Smooth muscle cell (in vitro differentiated cells): ENCODE data around the gene PPP1R16B. TPM values are rescaled to one million over a fixed set of nuclear protein-coding genes. Genes with fewer than 3 reads are reported as not detected.

Source experiments
- DNase-seq: peaks from one replicate; lab custom pipeline; 2025; ENCODE audit not compliant: unreplicated experiment; lab: John Stamatoyannopoulos, UW
- H2AFZ ChIP-seq: fragments of 200-600 bp; sonication (generic); 2 replicates; pipeline ENCODE4 v1.6.0; 2016; ENCODE audit warnings: antibody characterized with exemption, low read depth, mild to moderate bottlenecking
- H3F3A ChIP-seq: fragments of 200-600 bp; sonication (generic); 2 replicates; pipeline ENCODE4 v1.6.0; 2017; ENCODE audit warnings: antibody characterized with exemption, low read depth
- H3K27ac ChIP-seq: fragments of 200-600 bp; sonication (generic); 2 replicates; pipeline ENCODE4 v1.5.1; 2016; ENCODE audit warnings: low read depth, mild to moderate bottlenecking
- H3K27me3 ChIP-seq: fragments of 200-600 bp; sonication (generic); 2 replicates; pipeline ENCODE4 v1.6.1; 2016; ENCODE audit warnings: low read depth, mild to moderate bottlenecking
- H3K36me3 ChIP-seq: fragments of 200-600 bp; sonication (generic); 2 replicates; pipeline ENCODE4 v1.5.1; 2016; ENCODE audit warnings: low read depth
- H3K4me1 ChIP-seq: fragments of 200-600 bp; sonication (generic); 2 replicates; pipeline ENCODE4 v1.5.1; 2016; ENCODE audit warnings: low read depth
- H3K4me2 ChIP-seq: fragments of 200-600 bp; sonication (generic); 2 replicates; pipeline ENCODE4 v1.6.0; 2016; ENCODE audit warnings: mild to moderate bottlenecking
- H3K4me3 ChIP-seq: fragments of 200-600 bp; sonication (generic); 2 replicates; pipeline ENCODE4 v1.5.1; 2016; ENCODE audit warnings: mild to moderate bottlenecking
- H3K79me2 ChIP-seq: fragments of 200-600 bp; sonication (generic); 2 replicates; pipeline ENCODE4 v1.6.0; 2016; ENCODE audit warnings: low read depth, mild to moderate bottlenecking
- H3K9ac ChIP-seq: fragments of 200-600 bp; sonication (generic); 2 replicates; pipeline ENCODE4 v1.6.0; 2016; ENCODE audit warnings: low read depth
- H3K9me3 ChIP-seq: fragments of 200-600 bp; sonication (generic); replicated peaks from 2 replicates; pipeline ENCODE4 v1.5.1; 2016; ENCODE audit warnings: low read depth
- H4K20me1 ChIP-seq: fragments of 200-600 bp; sonication (generic); 2 replicates; pipeline ENCODE4 v1.6.0; 2016; ENCODE audit warnings: low read depth
- WGBS: methylation state at CpG from one replicate; pipeline ENCODE4 v1.1.7; 2016; ENCODE audit warnings: low lambda C conversion rate; 5-methylcytosine and 5-hydroxymethylcytosine counted together
- polyA plus RNA-seq: library from polyadenylated mRNA; unstranded; fragments of >200 nt; fragmentation: Nextera tagmentation; extraction: Ambion mirVana; gene quantifications from 2 replicates; pipeline ENCODE4 v1.2.1, GENCODE V29; 2016
- total RNA-seq: library from RNA; depleted of rRNA; stranded (reverse); fragments of >200 nt; gene quantifications from 2 replicates; pipeline ENCODE4 v1.2.3, GENCODE V29; 2014
- TF ChIP-seq, protein P1 (sequence below): fragments of 200-600 bp; sonication (generic); IDR thresholded peaks from 2 replicates; pipeline ENCODE4 v1.5.1; 2017; ENCODE audit warnings: borderline replicate concordance, mild to moderate bottlenecking, antibody characterized with exemption; ENCODE audit not compliant: insufficient read depth, poor library complexity, severe bottlenecking

PPP1R16B gene
- total and polyA plus RNA-seq, 2 experiments from 2014 or later: not detected

DNA sequence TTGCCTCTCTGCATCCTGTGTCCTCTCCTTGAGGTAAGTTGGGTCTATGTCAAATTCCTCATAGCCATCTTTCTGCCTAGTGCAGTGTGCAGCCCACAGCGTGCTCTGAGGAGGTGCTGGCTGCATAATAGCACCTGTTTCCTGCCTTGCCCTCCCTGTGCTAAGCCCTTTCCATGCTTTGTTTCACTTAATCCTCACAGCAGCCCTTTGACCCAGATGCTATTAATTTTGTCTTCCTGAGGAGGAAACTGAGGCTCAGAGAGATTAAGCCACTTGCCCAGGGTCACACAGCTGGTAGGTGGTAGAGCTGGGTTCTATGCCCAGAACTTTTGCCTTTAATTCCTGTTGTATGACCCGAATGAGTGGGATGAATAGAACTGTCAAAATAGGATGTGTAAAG is 134.2 kb downstream of the PPP1R16B start:
- Histone ChIP-seq H3K9me3 (no peaks in the 10 kb centered on the region), H2AFZ (no peak overlapping the region), H3F3A (no peaks in the 10 kb centered on the region), H3K27ac (no peak overlapping the region), H3K36me3 (no peaks in the 10 kb centered on the region), H3K27me3 (no peaks in the 10 kb centered on the region), H4K20me1 (no peaks in the 10 kb centered on the region), H3K4me1 (no peaks in the 10 kb centered on the region), H3K9ac (no peak overlapping the region), H3K79me2 (peaks cover 20% of the 10 kb centered on the region), H3K4me3 (no peak overlapping the region), H3K4me2 (no peak overlapping the region)
- 98% methylated on average over 2 of the region's 2 CpGs for WGBS
- TF ChIP-seq, protein P1, sequence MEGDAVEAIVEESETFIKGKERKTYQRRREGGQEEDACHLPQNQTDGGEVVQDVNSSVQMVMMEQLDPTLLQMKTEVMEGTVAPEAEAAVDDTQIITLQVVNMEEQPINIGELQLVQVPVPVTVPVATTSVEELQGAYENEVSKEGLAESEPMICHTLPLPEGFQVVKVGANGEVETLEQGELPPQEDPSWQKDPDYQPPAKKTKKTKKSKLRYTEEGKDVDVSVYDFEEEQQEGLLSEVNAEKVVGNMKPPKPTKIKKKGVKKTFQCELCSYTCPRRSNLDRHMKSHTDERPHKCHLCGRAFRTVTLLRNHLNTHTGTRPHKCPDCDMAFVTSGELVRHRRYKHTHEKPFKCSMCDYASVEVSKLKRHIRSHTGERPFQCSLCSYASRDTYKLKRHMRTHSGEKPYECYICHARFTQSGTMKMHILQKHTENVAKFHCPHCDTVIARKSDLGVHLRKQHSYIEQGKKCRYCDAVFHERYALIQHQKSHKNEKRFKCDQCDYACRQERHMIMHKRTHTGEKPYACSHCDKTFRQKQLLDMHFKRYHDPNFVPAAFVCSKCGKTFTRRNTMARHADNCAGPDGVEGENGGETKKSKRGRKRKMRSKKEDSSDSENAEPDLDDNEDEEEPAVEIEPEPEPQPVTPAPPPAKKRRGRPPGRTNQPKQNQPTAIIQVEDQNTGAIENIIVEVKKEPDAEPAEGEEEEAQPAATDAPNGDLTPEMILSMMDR: no peak
- no peak for DNase-seq

- no peak for DNase-seq
- WGBS: 78% methylated on average over 5 of the region's 5 CpGs
- H3K4me2 ChIP-seq: peak overlapping the region; percentile 1
- no peak overlapping the region for H3K9ac ChIP-seq
- no peak overlapping the region for H3K27ac ChIP-seq
- no peaks in the 10 kb centered on the region for H3K36me3 ChIP-seq
- H2AFZ ChIP-seq: no peak overlapping the region
- no peak overlapping the region for H3K4me3 ChIP-seq
- H4K20me1 ChIP-seq: no peaks in the 10 kb centered on the region
- H3K9me3 ChIP-seq: no peaks in the 10 kb centered on the region
- TF ChIP-seq, protein P1: no peak
- H3F3A ChIP-seq: no peaks in the 10 kb centered on the region
- no peaks in the 10 kb centered on the region for H3K4me1 ChIP-seq
- no peaks in the 10 kb centered on the region for H3K27me3 ChIP-seq
- peaks cover 13% of the 10 kb centered on the region for H3K79me2 ChIP-seq
Observed at GRCh38 chr20:38940644-38941043, 135.1 kb downstream of the PPP1R16B start.

- no peak for DNase-seq
Observed at GRCh38 chr20:38941726-38942389, 136.4 kb downstream of the PPP1R16B start.

More at GRCh38 chr20:38941726-38942389, 136.4 kb downstream of the PPP1R16B start:
- no peaks in the 10 kb centered on the region for H4K20me1 ChIP-seq
- TF ChIP-seq, protein P1: no peak
- no peak overlapping the region for H3K4me2 ChIP-seq
- WGBS: 98% methylated on average over 5 of the region's 5 CpGs
- H3K27me3 ChIP-seq: no peaks in the 10 kb centered on the region
- H3K4me3 ChIP-seq: no peak overlapping the region
- H3K79me2 ChIP-seq: peaks cover 7% of the 10 kb centered on the region
- no peaks in the 10 kb centered on the region for H3K4me1 ChIP-seq
- H3F3A ChIP-seq: no peaks in the 10 kb centered on the region
- no peak overlapping the region for H2AFZ ChIP-seq
- no peaks in the 10 kb centered on the region for H3K9me3 ChIP-seq
- H3K36me3 ChIP-seq: no peaks in the 10 kb centered on the region
- no peak overlapping the region for H3K27ac ChIP-seq
- H3K9ac ChIP-seq: no peak overlapping the region
